22Rv1 (cell line): ENCODE measurements around the gene PDE3A.

Source experiments
- H3K27ac ChIP-seq: fragments of 450-650 bp; 2 replicates; pipeline ENCODE4 v1.5.1; 2017
- CTCF ChIP-seq: fragments of 450-650 bp; IDR thresholded peaks from 2 replicates; pipeline ENCODE4 v1.5.1; 2017; ENCODE audit warnings: mild to moderate bottlenecking
- ZFX ChIP-seq: fragments of 450-650 bp; IDR thresholded peaks from 2 replicates; pipeline ENCODE4 v1.6.1; 2017; ENCODE audit warnings: antibody characterized with exemption, borderline replicate concordance

Gene PDE3A

GRCh38 chr12:20514598-20514997, 146.3 kb downstream of the PDE3A start:
- H3K27ac ChIP-seq: no peak overlapping the region
- no peak for TF ChIP-seq ZFX
- no peak for TF ChIP-seq CTCF

- no peak overlapping the region for H3K27ac ChIP-seq
- TF ChIP-seq ZFX (no peak), CTCF (no peak)
Observed at GRCh38 chr12:20520532-20520931, 152.2 kb downstream of the PDE3A start.

- TF ChIP-seq CTCF: no peak
- no peak for TF ChIP-seq ZFX
- H3K27ac ChIP-seq: no peak overlapping the region
Observed at GRCh38 chr12:20523658-20524057, 155.3 kb downstream of the PDE3A start.

- TF ChIP-seq CTCF (no peak), ZFX (no peak)
- H3K27ac ChIP-seq: no peak overlapping the region
Observed at GRCh38 chr12:20524113-20524512, 155.8 kb downstream of the PDE3A start.

GRCh38 chr12:20525064-20525610, 156.8 kb downstream of the PDE3A start:
- no peak overlapping the region for H3K27ac ChIP-seq
- TF ChIP-seq ZFX (no peak), CTCF (no peak)

- H3K27ac ChIP-seq: no peak overlapping the region
- TF ChIP-seq ZFX: no peak
- TF ChIP-seq CTCF: no peak
Observed at GRCh38 chr12:20527417-20528163, 159.3 kb downstream of the PDE3A start.

GRCh38 chr12:20528208-20528607, 159.9 kb downstream of the PDE3A start:
- TF ChIP-seq ZFX (no peak), CTCF (no peak)
- H3K27ac ChIP-seq: no peak overlapping the region
